ENCODE data around the gene ANKRD44.

ANKRD44 gene

GRCh38 chr2:197097578-197098366 lies 212.8 kb downstream of the ANKRD44 start:
- TF ChIP-seq, protein P1, sequence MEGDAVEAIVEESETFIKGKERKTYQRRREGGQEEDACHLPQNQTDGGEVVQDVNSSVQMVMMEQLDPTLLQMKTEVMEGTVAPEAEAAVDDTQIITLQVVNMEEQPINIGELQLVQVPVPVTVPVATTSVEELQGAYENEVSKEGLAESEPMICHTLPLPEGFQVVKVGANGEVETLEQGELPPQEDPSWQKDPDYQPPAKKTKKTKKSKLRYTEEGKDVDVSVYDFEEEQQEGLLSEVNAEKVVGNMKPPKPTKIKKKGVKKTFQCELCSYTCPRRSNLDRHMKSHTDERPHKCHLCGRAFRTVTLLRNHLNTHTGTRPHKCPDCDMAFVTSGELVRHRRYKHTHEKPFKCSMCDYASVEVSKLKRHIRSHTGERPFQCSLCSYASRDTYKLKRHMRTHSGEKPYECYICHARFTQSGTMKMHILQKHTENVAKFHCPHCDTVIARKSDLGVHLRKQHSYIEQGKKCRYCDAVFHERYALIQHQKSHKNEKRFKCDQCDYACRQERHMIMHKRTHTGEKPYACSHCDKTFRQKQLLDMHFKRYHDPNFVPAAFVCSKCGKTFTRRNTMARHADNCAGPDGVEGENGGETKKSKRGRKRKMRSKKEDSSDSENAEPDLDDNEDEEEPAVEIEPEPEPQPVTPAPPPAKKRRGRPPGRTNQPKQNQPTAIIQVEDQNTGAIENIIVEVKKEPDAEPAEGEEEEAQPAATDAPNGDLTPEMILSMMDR (IDR thresholded peaks at IDR 0.05; ENCODE audit: low read depth, low read length), result no peak

DNA sequence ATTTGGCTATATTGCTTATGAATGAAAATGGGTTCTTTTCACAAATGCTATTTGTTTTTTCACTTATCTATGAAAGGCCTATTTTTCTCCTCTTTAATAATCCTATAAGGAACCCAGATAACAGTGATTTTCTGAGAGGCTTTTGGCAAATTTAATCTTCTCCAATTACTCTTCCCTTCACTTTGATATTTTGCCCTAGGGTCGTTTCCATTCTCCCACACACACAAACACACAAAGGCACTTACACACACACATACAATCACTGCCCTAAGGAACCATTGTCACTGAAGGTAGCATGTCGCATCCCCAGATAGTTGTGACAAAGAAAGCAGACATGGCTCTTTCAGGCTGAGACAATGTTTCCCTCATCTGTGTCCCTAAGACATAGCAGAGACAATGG lies 213.9 kb downstream of the ANKRD44 start:
- H3K4me3 ChIP-seq (ENCODE audit: low read depth, low read length), result no peak overlapping the region
- TF ChIP-seq, protein P1 (IDR thresholded peaks at IDR 0.05; ENCODE audit: low read depth, low read length), result no peak

More at GRCh38 chr2:197097578-197098366, 212.8 kb downstream of the ANKRD44 start:
- H3K4me3 ChIP-seq (ENCODE audit: low read depth, low read length), result no peak overlapping the region

- H3K4me3 ChIP-seq (ENCODE audit: low read depth, low read length), result no peak overlapping the region
- TF ChIP-seq, protein P1 (IDR thresholded peaks at IDR 0.05; ENCODE audit: low read depth, low read length), result no peak
Measured at GRCh38 chr2:197092431-197092830, 218.1 kb downstream of the ANKRD44 start.

- no peak overlapping the region for H3K4me3 ChIP-seq (ENCODE audit: low read depth, low read length)
- TF ChIP-seq, protein P1 (IDR thresholded peaks at IDR 0.05; ENCODE audit: low read depth, low read length), result no peak
Measured at GRCh38 chr2:197090742-197091367, 219.7 kb downstream of the ANKRD44 start.

GRCh38 chr2:197089655-197090054 lies 220.9 kb downstream of the ANKRD44 start:
- no peak overlapping the region for H3K4me3 ChIP-seq (ENCODE audit: low read depth, low read length)
- TF ChIP-seq, protein P1 (IDR thresholded peaks at IDR 0.05; ENCODE audit: low read depth, low read length), result no peak

DNA sequence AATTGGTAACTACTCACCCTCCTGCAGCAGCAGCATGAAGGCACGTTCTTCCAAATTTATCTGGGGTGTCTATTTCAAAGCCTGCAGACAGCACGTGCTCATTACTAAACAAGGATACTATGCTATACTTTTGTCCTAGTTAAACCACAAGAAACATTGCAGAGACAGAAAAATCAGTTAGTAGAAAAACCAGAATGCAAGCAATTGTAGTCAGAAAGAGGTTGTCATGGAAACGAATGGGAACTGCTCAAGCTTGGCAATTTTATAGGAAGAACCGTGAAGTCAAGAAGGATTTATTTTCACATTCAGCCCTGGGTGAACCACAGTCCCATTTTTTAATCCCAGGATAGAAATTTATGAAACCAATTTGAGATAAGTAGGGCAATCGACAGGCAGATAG lies 221.9 kb downstream of the ANKRD44 start:
- TF ChIP-seq, protein P1 (IDR thresholded peaks at IDR 0.05; ENCODE audit: low read depth, low read length), result no peak
- H3K4me3 ChIP-seq (ENCODE audit: low read depth, low read length), result no peak overlapping the region

DNA sequence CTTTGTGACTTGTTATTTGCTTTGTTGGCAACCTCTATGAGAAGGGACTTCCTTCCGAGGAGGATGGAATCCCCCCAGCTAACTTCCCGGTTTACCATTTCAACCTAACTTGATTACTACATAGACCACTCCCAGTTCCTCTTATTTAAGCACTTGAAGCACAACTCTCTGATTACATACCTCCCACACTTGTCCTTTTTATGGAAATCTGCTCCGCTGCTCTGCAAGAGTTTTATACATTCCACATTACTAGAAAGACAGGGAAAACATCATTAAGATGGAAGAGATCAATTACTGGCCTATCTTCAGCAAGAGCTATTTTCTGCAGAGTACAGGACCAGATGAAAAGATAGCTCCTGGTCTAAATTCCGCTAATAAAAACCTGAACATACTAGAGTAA lies 224.1 kb downstream of the ANKRD44 start:
- TF ChIP-seq, protein P1 (IDR thresholded peaks at IDR 0.05; ENCODE audit: low read depth, low read length), result no peak
- no peak overlapping the region for H3K4me3 ChIP-seq (ENCODE audit: low read depth, low read length)
